GM23338 (cell line): ENCODE data around the gene MRPL20. TPM values are rescaled to one million over a fixed set of nuclear protein-coding genes. Genes with fewer than 3 reads are reported as not detected.

Experiments used
- ATAC-seq: fragments of 200-7000 bp; cut with Tn5 transposase; 3 replicates; pipeline ENCODE4 v1.9.1; 2020
- DNase-seq: peaks from one replicate; pipeline ENCODE4 v3.0.0-alpha.2; 2015; ENCODE audit warnings: low spot score
- H2AFZ ChIP-seq: fragments of 200-600 bp; sonication (generic); 2 replicates; pipeline ENCODE4 v1.8.0; 2016; ENCODE audit warnings: antibody characterized with exemption, mild to moderate bottlenecking, moderate library complexity
- H3F3A ChIP-seq: fragments of 200-600 bp; sonication (generic); replicated peaks from 2 replicates; pipeline ENCODE4 v1.8.0; 2017; ENCODE audit warnings: antibody characterized with exemption, mixed run types, low read depth
- H3K27ac ChIP-seq: fragments of 200-600 bp; sonication (generic); 2 replicates; pipeline ENCODE4 v1.6.1; 2016; ENCODE audit warnings: low read depth
- H3K27me3 ChIP-seq: fragments of 200-600 bp; sonication (generic); 2 replicates; pipeline ENCODE4 v1.8.0; 2016; ENCODE audit warnings: mild to moderate bottlenecking, mixed run types, moderate library complexity; ENCODE audit not compliant: insufficient read depth
- H3K36me3 ChIP-seq: fragments of 200-600 bp; sonication (generic); 2 replicates; pipeline ENCODE4 v1.8.0; 2016; ENCODE audit warnings: mild to moderate bottlenecking; ENCODE audit not compliant: insufficient read depth
- H3K4me1 ChIP-seq: fragments of 200-600 bp; sonication (generic); 2 replicates; pipeline ENCODE4 v1.8.0; 2016; ENCODE audit warnings: mild to moderate bottlenecking, moderate library complexity; ENCODE audit not compliant: insufficient read depth
- H3K4me2 ChIP-seq: fragments of 200-600 bp; sonication (generic); 2 replicates; pipeline ENCODE4 v1.7.1; 2017; ENCODE audit warnings: mixed run types
- H3K4me3 ChIP-seq: fragments of 200-600 bp; sonication (generic); 2 replicates; pipeline ENCODE4 v1.6.1; 2016; ENCODE audit warnings: mixed run types
- H3K79me2 ChIP-seq: fragments of 200-600 bp; sonication (generic); replicated peaks from 2 replicates; pipeline ENCODE4 v1.8.0; 2017; ENCODE audit warnings: mild to moderate bottlenecking; ENCODE audit not compliant: insufficient read depth
- H3K9me2 ChIP-seq: fragments of 200-600 bp; sonication (generic); 2 replicates; pipeline ENCODE4 v1.8.0; 2017; ENCODE audit not compliant: insufficient read depth
- H4K20me1 ChIP-seq: fragments of 200-600 bp; sonication (generic); replicated peaks from 2 replicates; pipeline ENCODE4 v1.8.0; 2017; ENCODE audit warnings: mild to moderate bottlenecking; ENCODE audit not compliant: insufficient read depth
- H3K27ac Mint-ChIP-seq: 2 replicates; pipeline ENCODE4 v1.8.0; 2020; ENCODE audit warnings: inconsistent platforms, mild to moderate bottlenecking, moderate library complexity, mixed read lengths
- H3K27me3 Mint-ChIP-seq: 3 replicates; pipeline ENCODE4 v1.8.0; 2022; ENCODE audit warnings: low read depth, mild to moderate bottlenecking, moderate library complexity, mixed read lengths, inconsistent platforms; ENCODE audit not compliant: insufficient read depth, poor library complexity
- H3K36me3 Mint-ChIP-seq: 3 replicates; pipeline ENCODE4 v1.8.0; 2021; ENCODE audit warnings: low read depth, mild to moderate bottlenecking, inconsistent platforms, moderate library complexity, mixed read lengths
- H3K4me1 Mint-ChIP-seq: 3 replicates; pipeline ENCODE4 v1.8.0; 2020; ENCODE audit warnings: mild to moderate bottlenecking, inconsistent platforms, mixed read lengths
- H3K4me3 Mint-ChIP-seq: 3 replicates; pipeline ENCODE4 v1.8.0; 2021; ENCODE audit warnings: moderate library complexity, mild to moderate bottlenecking, inconsistent platforms, mixed read lengths
- H3K9me3 Mint-ChIP-seq: 3 replicates; pipeline ENCODE4 v1.8.0; 2020; ENCODE audit warnings: moderate library complexity, mild to moderate bottlenecking, inconsistent platforms, mixed read lengths
- CREB1 ChIP-seq: fragments of 250-450 bp; sonication (Bioruptor Pico); IDR thresholded peaks from 2 replicates; pipeline ENCODE4 v1.5.0; 2020; ENCODE audit warnings: low read depth, mild to moderate bottlenecking, moderate library complexity
- EZH2 ChIP-seq: fragments of 200-600 bp; sonication (generic); IDR thresholded peaks from one replicate; pipeline ENCODE4 v1.8.0; 2017; ENCODE audit warnings: antibody characterized with exemption, mild to moderate bottlenecking, low read depth; ENCODE audit not compliant: unreplicated experiment
- JUNB ChIP-seq: IDR thresholded peaks from one replicate; pipeline ENCODE4 v1.6.1; 2016; ENCODE audit warnings: antibody characterized with exemption; ENCODE audit not compliant: unreplicated experiment
- STAT1 ChIP-seq: IDR thresholded peaks from one replicate; pipeline ENCODE4 v1.6.1; 2016; ENCODE audit warnings: antibody characterized with exemption; ENCODE audit not compliant: unreplicated experiment
- ZNF114 ChIP-seq: fragments of 250-450 bp; sonication (Bioruptor Pico); IDR thresholded peaks from 2 replicates; pipeline ENCODE4 v1.5.0; 2020; ENCODE audit warnings: mild to moderate bottlenecking, moderate library complexity
- ZNF331 ChIP-seq: fragments of 250-450 bp; sonication (Bioruptor Pico); IDR thresholded peaks from 2 replicates; pipeline ENCODE4 v1.5.0; 2020; ENCODE audit warnings: low read depth, mild to moderate bottlenecking, moderate library complexity
- polyA plus RNA-seq: library from polyadenylated mRNA; unstranded; fragments of >200 nt; fragmentation: Nextera tagmentation; extraction: Ambion mirVana; gene quantifications from 2 replicates; pipeline ENCODE4 v1.2.1, GENCODE V29; 2016
- total RNA-seq: library from RNA; depleted of rRNA; stranded (reverse); fragments of >200 nt; shearing (Covaris generic); gene quantifications from 2 replicates; pipeline ENCODE4 v1.2.3, GENCODE V29; 2014
- TF ChIP-seq, protein P1 (sequence below): fragments of 250-450 bp; sonication (Bioruptor Pico); IDR thresholded peaks from 2 replicates; pipeline ENCODE4 v1.5.0; 2020; ENCODE audit warnings: mild to moderate bottlenecking, moderate library complexity
- TF ChIP-seq, protein P2 (sequence below): IDR thresholded peaks from 2 replicates; pipeline ENCODE4 v1.6.1; 2016; ENCODE audit warnings: antibody characterized with exemption

The MRPL20 gene
- total and polyA plus RNA-seq, 2 experiments from 2014 or later: 173 to 319 TPM

DNA sequence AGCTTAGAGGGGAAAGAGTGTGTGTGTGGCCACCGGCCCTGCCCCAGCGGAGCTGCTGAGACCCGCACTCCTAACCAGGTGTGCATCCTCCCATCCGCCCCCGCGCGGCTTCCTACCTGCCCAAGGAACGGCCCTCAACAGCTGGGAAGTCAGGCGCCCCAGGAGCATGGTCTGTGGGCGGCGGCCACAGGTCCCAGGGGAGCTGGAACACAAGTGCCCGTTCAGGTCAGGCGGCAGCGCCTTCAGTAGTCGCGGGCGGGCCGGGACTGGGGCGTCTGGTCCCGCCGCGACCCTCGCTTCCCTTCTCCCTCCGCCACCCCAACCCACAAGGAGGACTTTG lies 32.5 kb downstream of the MRPL20 start (continued):
- TF ChIP-seq, protein P1, sequence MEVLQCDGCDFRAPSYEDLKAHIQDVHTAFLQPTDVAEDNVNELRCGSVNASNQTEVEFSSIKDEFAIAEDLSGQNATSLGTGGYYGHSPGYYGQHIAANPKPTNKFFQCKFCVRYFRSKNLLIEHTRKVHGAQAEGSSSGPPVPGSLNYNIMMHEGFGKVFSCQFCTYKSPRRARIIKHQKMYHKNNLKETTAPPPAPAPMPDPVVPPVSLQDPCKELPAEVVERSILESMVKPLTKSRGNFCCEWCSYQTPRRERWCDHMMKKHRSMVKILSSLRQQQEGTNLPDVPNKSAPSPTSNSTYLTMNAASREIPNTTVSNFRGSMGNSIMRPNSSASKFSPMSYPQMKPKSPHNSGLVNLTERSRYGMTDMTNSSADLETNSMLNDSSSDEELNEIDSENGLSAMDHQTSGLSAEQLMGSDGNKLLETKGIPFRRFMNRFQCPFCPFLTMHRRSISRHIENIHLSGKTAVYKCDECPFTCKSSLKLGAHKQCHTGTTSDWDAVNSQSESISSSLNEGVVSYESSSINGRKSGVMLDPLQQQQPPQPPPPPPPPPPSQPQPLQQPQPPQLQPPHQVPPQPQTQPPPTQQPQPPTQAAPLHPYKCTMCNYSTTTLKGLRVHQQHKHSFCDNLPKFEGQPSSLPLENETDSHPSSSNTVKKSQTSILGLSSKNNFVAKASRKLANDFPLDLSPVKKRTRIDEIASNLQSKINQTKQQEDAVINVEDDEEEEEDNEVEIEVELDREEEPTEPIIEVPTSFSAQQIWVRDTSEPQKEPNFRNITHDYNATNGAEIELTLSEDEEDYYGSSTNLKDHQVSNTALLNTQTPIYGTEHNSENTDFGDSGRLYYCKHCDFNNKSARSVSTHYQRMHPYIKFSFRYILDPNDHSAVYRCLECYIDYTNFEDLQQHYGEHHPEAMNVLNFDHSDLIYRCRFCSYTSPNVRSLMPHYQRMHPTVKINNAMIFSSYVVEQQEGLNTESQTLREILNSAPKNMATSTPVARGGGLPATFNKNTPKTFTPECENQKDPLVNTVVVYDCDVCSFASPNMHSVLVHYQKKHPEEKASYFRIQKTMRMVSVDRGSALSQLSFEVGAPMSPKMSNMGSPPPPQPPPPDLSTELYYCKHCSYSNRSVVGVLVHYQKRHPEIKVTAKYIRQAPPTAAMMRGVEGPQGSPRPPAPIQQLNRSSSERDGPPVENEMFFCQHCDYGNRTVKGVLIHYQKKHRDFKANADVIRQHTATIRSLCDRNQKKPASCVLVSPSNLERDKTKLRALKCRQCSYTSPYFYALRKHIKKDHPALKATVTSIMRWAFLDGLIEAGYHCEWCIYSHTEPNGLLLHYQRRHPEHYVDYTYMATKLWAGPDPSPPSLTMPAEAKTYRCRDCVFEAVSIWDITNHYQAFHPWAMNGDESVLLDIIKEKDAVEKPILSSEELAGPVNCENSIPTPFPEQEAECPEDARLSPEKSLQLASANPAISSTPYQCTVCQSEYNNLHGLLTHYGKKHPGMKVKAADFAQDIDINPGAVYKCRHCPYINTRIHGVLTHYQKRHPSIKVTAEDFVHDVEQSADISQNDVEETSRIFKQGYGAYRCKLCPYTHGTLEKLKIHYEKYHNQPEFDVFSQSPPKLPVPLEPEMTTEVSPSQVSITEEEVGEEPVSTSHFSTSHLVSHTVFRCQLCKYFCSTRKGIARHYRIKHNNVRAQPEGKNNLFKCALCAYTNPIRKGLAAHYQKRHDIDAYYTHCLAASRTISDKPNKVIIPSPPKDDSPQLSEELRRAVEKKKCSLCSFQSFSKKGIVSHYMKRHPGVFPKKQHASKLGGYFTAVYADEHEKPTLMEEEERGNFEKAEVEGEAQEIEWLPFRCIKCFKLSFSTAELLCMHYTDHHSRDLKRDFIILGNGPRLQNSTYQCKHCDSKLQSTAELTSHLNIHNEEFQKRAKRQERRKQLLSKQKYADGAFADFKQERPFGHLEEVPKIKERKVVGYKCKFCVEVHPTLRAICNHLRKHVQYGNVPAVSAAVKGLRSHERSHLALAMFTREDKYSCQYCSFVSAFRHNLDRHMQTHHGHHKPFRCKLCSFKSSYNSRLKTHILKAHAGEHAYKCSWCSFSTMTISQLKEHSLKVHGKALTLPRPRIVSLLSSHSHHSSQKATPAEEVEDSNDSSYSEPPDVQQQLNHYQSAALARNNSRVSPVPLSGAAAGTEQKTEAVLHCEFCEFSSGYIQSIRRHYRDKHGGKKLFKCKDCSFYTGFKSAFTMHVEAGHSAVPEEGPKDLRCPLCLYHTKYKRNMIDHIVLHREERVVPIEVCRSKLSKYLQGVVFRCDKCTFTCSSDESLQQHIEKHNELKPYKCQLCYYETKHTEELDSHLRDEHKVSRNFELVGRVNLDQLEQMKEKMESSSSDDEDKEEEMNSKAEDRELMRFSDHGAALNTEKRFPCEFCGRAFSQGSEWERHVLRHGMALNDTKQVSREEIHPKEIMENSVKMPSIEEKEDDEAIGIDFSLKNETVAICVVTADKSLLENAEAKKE (CRISPR knock-in tag): no peak
- TF ChIP-seq JUNB: no peak
- no peak for TF ChIP-seq EZH2
- TF ChIP-seq ZNF114 (CRISPR knock-in tag): no peak
- TF ChIP-seq ZNF331: no peak
- TF ChIP-seq, protein P2, sequence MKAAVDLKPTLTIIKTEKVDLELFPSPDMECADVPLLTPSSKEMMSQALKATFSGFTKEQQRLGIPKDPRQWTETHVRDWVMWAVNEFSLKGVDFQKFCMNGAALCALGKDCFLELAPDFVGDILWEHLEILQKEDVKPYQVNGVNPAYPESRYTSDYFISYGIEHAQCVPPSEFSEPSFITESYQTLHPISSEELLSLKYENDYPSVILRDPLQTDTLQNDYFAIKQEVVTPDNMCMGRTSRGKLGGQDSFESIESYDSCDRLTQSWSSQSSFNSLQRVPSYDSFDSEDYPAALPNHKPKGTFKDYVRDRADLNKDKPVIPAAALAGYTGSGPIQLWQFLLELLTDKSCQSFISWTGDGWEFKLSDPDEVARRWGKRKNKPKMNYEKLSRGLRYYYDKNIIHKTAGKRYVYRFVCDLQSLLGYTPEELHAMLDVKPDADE: no peak
- no peak for TF ChIP-seq CREB1 (CRISPR knock-in tag)

DNA sequence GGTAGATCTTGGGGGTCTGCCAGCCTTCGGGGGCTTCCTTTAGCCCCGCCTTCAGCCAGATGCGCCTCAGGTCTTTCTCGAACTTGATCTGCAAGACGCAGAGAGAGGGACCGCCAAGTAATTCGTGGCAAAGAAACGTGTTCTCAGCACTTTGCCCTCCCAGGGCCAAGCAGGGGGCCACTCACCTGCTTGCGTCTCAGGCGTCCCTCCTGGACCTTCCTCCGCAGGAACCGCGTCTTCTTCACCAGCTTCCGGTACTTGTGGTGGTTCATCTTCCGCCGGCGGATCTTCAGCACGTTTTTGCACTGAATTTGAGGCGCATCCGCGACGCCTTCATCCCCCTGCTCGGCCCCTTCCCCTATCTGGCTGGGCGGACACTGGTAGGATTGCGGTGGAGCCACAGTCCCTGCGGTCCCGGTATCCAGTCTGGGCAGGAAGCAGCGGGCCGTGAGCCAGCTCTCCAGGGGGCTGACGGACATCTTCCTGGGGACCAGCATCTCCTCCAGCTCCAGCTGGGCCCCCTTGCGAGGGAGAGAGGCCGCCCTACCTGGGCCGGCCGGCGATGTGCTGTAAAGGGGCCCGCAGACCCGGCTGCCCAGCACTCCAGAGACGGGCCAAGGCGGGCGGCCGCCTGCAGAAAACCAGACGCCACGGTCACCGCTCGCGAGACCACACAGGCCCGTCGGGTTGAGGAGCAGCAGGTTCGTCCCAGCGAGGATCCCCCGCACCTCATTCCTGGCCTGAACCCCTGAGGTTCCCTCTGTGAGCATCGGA lies 33.1 kb downstream of the MRPL20 start:
- peaks cover 12% of the 10 kb centered on the region for H4K20me1 ChIP-seq
- H3K4me3 ChIP-seq: peak overlapping the region; percentile 96
- H3K79me2 ChIP-seq: peaks cover 21% of the 10 kb centered on the region
- no peak overlapping the region for H3K27ac ChIP-seq
- DNase-seq: no peak
- TF ChIP-seq, protein P1 (CRISPR knock-in tag): no peak
- TF ChIP-seq JUNB (no peak), STAT1 (no peak)
- Mint-ChIP-seq H3K4me3 (peak overlapping the region; percentile 90), H3K9me3 (no peaks in the 10 kb centered on the region; the same call in 2 of the 3 replicates), H3K4me1 (peaks cover 7% of the 10 kb centered on the region), H3K27ac (peak overlapping the region; percentile 62), H3K27me3 (peaks cover 6% of the 10 kb centered on the region), H3K36me3 (peaks cover 9% of the 10 kb centered on the region; the same call in 2 of the 3 replicates)
- H3K4me1 ChIP-seq: peaks cover 9% of the 10 kb centered on the region
- no peaks in the 10 kb centered on the region for H3K36me3 ChIP-seq
- no peaks in the 10 kb centered on the region for H3K9me2 ChIP-seq
- H3K27me3 ChIP-seq: no peaks in the 10 kb centered on the region
- peaks cover 19% of the 10 kb centered on the region for H3F3A ChIP-seq
- H3K4me2 ChIP-seq: peak overlapping the region; percentile 88
- H2AFZ ChIP-seq: no peak overlapping the region
- no peak for ATAC-seq
